GM12801 (cell line): Measurements from ENCODE around the gene ARL11.

Source experiments
- TF ChIP-seq, protein P1 (sequence below): IDR thresholded peaks from one replicate; pipeline ENCODE4 v1.5.1; 2011; ENCODE audit warnings: control low read depth; ENCODE audit not compliant: insufficient read length; ENCODE audit errors: extremely low read depth

Gene ARL11

DNA sequence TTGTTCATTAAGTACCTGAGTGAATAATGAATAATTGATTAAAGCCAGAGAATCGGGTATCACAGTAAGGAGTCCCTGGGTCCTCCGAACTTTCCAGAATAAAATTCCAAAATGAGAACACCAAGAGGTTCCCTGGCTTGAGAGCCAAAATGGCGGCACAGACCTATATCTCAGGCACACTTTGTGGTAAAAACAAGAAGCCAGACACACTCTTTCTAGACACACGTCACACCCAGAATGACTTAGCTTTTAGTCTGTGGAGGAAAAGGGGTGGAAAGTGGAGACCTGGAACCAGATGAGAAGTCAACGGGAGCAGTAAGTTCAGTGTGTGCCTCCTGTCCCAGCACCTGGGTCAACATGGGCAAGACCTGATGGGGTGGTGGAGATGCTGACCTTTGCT, 8.4 kb downstream of the ARL11 start:
- TF ChIP-seq, protein P1, sequence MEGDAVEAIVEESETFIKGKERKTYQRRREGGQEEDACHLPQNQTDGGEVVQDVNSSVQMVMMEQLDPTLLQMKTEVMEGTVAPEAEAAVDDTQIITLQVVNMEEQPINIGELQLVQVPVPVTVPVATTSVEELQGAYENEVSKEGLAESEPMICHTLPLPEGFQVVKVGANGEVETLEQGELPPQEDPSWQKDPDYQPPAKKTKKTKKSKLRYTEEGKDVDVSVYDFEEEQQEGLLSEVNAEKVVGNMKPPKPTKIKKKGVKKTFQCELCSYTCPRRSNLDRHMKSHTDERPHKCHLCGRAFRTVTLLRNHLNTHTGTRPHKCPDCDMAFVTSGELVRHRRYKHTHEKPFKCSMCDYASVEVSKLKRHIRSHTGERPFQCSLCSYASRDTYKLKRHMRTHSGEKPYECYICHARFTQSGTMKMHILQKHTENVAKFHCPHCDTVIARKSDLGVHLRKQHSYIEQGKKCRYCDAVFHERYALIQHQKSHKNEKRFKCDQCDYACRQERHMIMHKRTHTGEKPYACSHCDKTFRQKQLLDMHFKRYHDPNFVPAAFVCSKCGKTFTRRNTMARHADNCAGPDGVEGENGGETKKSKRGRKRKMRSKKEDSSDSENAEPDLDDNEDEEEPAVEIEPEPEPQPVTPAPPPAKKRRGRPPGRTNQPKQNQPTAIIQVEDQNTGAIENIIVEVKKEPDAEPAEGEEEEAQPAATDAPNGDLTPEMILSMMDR, result no peak

DNA sequence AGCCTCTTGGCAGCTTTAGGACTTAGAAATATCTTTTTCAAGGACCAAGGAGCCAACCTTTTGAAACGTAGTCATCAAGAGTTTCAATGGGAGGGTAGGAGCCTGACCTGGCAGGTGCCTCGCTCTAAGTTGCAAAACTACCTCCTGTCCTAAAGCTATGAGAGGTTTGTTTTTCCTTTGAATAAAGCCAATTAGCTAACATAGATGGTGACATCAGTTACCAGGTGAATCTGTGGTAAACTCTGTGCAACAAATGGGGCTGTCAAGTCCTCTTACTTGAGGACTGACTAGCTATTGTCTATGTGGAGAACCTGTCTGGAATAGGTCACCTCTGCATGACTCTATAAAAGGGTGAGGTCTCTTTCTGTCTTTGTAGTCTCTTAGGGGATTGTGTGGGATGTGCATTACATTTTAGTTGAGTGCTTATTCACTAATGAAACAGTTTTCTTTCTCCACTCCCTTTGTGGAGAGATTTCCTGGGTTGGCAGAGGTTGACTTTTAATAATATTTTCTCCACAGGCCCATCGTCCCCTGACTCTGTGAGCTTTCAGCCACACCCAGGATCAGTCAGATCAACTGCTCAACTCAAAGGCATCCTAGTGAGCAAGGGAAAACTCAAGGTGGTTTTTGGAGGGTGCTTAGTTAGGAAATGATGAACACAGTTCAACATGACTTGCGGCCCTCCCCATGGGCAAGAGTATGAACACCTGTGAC, 9.9 kb downstream of the ARL11 start:
- TF ChIP-seq, protein P1, result no peak

DNA sequence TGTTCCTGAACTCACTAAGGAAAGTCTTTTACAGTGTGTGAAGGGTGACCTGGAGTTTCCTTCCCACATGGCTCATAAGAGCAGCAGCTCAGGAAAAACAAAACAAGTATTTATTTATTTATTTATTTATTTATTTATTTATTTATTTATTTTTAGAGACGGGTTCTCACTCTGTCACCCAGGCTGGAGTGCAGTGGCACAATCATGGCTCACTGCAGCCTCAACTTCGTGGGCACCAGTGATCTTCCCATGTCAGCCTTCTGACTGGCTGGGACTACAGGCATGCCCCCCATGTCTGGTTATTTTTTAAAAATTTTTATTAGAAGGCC, 10.4 kb downstream of the ARL11 start:
- TF ChIP-seq, protein P1, result no peak

DNA sequence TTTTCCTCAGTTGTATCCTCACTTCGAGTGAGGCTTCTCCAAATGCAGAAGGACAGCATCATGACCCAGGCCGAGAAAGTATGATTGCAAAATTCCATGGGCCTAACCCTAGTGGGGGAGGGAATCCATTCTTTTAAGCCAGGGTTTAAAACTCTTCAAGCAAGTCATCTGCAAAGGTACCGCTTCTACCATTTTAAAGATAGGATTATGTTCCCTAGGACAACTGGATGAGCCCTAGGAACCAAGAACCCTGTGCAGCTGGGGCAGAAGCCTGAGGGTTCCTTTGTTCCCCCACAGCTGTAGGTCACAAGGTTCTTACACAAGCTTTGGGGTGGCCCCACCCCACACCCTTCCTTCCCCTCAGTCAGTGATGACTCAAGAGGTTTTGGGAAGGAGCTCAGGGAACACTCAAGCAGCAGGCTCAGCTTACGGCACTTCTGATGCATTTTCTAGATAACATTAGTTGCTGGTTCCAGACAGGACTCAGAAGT, 13.5 kb downstream of the ARL11 start:
- TF ChIP-seq, protein P1, result no peak

DNA sequence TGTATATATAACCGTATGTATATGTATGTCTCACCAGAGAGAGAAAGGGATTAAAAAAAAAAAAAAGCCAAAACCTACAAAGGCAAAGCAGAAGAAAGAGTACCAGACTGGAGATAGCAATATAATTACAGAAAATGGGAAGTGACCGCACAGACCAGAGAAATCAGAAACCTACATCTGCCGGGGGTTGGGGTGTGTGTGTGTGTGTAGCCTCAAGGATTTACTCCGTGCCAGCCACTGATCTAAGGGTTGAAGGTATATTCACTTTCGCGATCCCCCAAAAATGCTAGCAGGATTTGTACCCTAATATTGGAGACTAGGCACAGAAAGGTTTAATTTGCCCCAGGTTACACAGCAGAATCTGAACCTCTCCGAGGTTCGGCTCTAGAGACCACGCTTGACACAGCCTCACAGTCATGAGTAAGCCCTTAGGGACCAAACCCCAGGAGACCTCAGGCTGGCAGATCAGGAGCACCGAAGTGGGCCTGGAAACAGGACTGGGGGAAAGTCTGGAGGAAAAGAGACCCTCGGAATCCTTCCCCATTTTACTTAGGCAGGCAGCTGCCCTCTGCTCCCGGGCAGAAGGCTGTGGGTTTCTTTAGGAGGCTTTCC, 14.8 kb downstream of the ARL11 start:
- TF ChIP-seq, protein P1, result no peak

DNA sequence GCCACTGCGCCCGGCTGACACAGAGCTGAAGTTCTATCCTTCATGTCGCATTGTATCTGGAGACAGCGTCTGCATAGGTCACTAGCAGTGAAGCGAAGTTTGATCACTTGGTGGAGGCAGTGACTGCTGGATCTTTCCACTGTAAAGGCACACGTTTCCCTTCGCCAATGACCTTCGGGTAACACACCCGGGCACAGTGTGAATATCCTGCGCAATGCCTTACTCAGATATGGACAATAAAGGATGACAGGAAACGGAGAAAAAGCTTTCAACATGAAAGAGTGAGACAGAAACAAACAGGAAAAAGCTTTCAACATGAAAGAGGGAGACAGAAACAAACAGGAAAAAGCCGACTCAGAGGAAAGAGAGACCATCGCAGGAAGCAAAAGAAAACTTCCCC, 17.1 kb downstream of the ARL11 start:
- TF ChIP-seq, protein P1, result no peak

DNA sequence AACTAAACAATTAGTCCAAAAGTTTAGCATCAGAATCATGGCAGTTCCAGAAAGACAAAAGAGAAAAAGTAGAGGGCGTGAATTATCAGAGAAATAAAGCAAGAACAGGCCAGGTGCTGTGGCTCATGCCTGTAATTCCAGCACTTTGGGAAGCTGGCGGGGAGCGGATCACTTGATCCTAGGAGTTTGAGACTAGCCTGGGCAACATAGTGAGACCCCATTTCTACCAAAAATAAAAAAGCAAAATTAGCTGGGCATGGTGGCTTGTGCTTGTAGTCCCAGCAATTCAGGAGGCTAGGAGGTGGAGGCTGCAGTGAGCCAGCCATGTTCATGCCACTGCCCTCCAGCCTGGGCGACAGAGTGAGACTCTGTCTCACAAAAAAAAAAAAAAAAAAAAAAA, 18.4 kb downstream of the ARL11 start:
- TF ChIP-seq, protein P1, result no peak
